GM11168 (cell line): ENCODE data around the gene GRID1.
"Not testable (repeated sequence)": the region's sequence is repeated elsewhere in the genome, so short reads cannot be mapped to it uniquely, and the experiment has no call there.

Experiments used
- in situ Hi-C: fragments of 300-500 bp; cut with MboI; formaldehyde crosslinking; loops from one replicate; pipeline ENCODE4 v1.12.0; 2022; ENCODE audit warnings: low sequenced_read_pairs; ENCODE audit not compliant: unreplicated experiment

GRID1 gene

DNA sequence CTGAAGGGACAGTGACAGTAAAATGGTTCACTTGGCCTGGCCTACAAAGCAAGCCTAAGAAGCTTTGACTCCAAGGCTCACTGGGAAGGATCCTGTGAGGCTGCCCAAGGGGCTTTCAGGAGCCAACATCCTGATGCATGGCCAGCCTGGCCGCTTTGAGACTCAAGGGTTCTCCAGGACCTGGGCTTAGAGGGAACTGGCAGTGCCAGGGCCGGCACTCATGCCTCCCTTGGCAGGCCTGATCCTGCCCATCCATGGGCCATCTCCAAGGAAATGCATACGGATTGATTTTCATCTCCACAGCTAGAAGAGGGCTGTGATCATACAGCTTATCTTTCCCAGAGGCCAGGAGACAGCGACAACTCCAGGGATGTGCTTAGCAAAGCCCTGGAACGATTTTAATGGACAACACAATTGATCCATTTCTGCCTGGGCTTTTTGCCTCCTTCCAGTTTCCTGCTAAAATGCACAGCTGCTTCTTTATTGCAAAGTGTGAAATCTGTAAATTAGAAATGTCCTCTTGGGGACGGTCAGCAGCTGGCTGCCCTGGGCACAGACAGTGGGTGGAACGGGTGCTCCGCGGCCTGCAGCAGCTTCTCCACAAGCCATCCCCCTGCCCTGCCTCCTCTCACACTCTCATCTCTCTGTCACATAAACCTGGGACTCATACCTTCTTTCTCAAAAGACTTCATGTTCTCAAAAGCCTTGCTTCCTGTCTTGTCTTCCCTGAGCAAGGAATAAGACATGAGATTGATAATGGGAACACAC is 288.5 kb downstream of the GRID1 start:
- in situ Hi-C loops: no loop called here

DNA sequence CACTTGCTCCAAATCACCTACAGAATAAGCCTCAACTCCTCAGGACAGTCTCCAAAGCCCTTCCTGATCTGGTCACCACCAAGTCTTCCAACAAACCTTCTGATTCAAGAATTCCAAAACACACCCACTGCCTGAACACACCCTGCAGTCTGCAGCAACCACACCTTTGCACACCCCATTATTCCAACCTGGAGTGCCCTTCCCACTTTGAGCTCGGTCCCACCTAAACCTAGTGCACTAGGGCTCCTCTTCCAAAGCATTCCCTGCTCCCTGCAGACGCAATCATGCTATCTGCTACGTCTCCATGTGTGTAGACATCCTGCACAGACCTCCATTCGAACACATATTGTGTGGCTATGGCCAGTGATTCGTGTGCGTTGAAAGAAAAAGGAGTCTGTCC is 289.3 kb downstream of the GRID1 start:
- in situ Hi-C loops: no loop called here

DNA sequence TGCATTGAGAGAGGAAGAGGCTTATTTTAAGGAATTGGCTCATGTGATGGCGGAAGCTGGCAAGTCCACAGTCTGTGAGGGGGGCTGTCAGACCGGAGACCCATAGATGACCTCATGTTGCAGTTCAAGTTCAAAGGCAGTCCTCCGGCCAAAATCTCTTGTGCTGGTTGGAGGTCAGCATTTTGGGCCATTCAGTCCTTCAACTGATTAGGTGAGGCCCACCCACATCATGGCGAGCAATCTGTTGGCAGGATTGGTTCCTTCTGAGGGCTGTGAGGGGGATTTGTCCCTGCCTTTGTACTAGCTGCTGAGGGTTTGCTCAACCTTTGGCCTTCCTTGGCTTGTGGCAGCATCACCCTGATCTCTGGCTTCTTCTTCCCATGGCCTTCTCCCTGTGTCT is 290.1 kb downstream of the GRID1 start:
- in situ Hi-C loops: not testable (repeated sequence)

DNA sequence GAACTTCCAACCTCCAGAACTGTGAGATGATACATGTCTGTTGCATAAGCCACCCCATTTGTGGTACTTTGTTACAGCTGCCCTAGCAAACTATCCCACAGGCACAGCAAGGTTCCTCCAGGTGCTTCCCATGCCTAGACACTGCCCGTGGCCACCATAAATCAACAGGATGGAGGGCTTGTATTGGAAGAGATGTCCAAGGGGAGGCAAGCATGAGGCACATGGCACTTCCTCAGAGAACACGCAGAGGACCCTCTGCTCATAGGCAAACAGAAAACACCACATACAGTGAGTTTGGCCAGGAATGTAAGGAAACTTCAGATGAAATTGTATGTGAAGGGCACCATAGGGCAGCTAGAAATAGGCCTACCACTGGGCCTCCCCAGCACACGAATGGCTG is 291.1 kb downstream of the GRID1 start:
- in situ Hi-C loops: no loop called here

DNA sequence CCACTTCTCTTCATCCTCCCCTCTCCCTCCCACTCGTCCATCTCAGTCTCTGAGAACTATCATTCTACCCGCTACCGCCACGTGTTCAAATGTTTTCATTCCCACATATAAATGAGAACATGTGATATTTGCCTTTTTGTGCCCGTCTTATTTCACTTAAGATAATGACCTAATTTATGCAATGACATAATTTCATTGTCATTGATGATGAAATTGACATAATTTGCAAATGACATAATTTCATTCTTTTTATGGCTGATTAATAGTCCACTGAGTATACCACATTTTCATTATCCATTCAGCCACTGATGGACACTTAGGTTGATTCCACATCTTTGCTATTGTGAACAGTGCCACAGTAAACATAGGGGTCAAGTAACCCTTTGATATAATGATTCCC is 292.3 kb downstream of the GRID1 start:
- in situ Hi-C loops: no loop called here

DNA sequence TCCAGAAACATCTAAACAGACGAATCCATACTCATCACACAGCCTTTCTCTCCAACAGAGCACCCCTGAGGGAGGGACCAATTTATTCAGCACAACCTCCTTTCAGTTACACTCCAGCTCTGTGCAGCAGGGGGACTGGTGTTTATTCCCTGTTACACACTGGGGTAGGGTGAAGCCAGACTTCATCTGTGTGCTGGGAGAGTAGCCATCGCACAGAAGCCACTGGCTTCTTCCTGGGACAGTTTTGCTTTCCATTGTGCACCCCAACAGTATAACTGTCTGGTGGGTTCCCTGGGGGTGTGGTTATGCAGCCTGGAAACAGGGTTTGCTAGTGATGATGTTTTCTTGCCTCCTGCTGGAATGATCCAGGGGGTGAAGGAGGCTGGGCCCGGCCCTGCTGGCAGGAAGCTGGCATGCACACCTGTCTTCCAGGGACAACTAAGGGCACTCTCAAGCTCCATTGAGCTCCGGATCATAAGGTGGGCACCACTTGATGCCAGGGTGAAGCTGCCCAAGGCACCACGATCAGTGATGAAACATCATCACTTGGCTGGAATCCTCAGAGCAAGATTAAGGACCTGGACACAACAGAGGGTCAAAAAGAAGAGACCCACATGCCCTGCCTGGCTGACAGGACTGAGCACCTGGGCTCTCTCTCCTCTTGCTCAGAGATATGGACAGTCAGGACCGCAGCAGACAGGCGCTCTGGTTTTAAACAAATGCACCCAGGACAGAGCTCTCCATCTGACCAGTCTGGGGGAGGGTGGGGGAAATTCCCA is 293.2 kb downstream of the GRID1 start:
- in situ Hi-C loops: no loop called here

DNA sequence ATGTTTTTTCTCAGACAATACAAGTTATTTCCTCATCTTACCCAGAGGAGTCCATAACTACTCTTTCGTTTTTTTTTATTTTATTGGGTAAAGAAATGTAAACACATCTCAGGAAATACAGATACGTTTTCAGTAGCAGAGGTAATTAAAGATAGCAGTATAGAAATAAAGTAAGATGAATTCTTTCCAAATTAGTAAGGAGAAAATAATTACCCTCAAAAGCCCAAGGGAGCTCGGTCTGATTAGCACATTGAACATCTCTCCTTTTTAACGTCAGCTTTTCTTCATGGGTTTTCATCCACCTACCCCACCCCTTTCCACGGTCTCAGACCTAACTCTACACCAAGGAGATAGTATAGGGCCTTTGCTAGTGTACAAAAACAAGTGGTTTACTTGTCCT is 294.2 kb downstream of the GRID1 start:
- in situ Hi-C loops: no loop called here

DNA sequence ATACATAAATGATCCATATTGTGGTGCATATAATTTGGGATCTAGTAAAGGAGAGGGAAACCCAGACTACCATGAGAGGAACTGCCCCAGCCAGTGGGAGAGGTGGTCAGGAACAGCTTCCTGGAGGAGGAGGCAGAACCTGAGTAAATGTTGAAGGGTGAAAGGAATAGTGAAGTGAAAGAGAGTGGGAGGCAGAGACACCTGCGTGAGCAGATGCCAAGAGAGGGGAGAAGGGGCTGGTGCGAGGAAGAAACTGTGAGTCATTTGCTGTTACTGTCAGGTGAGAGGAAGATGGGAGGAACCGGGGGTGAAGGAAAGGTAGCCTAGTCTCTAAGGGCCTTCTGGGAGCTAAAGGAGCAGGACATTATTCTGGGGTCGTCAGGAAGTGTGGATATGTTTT is 294.8 kb downstream of the GRID1 start:
- in situ Hi-C loops: no loop called here

DNA sequence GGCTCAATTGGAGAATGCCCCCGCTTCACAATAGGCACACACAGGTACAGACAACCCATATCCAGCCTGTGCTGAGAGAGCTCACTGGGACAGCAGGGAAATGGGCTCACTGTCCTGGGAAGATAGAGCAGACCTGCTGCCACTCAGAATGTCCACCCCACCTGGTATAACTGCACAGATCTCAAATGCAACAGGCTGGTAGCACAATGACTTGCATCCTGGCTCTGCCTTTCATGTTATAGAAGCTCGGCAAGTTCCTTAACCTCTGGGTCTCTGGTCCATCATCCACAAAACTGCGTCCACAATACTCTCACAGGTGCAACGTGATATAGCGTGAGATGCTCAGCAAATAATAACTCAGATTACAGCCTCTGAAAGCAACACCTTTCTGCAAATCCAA is 295.4 kb downstream of the GRID1 start:
- in situ Hi-C loops: no loop called here

DNA sequence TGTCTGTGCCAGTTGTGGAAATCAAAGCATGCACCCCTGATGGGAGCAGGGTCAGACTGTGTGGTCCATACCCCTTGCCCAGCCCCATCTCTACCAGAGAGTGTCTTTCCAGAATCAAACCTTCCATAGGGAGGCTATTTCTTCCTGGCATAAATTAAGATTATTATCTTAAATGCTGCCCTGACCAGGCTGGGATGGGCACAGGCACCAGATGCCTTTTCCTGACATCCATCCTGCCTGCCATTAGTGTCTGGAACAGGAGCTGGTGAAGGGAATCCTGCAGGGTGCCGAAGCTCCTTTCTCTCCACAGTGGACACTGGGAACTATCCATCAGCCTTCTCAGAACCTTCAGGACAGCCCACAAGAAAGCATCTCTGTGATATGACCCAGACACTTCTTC is 296.3 kb downstream of the GRID1 start:
- in situ Hi-C loops: no loop called here

DNA sequence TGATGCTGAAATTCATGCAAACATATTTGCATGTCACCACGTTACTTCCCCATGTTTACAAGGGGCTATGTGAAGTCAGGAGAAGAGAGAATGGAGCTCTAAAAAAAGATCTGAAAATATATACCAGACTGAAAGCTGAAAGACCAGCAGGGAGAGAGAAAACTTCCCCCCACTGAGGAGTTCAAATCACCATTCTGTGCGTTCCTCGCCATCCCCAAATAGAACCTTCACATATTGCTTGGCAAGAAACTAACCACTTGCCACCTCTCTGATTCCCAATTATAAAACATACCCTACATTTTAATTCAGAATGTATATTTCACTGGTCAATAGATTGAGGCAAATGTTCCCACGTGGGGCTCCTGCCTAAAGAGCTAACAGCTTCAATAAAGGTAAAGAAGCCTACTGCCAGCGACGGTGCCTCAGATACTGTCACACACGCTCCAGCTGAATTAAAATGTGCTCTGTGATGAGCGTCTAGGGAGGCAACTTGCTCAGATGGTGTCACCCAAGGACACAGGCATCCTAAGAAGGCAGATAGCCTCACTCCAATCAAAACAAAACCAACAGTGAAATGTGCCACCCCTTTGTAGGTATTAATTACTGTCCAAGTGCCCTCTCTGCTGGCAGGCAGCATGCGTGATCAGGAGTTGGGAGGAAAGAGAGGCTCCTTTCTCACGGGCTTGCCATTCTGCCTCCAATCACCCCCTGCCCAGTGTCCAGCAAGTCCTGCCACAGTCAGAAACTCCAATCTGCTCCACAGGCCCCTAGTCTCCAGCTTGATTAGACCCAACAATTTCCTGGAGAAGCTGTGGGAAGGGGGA is 298.2 kb downstream of the GRID1 start:
- in situ Hi-C loops: no loop called here

DNA sequence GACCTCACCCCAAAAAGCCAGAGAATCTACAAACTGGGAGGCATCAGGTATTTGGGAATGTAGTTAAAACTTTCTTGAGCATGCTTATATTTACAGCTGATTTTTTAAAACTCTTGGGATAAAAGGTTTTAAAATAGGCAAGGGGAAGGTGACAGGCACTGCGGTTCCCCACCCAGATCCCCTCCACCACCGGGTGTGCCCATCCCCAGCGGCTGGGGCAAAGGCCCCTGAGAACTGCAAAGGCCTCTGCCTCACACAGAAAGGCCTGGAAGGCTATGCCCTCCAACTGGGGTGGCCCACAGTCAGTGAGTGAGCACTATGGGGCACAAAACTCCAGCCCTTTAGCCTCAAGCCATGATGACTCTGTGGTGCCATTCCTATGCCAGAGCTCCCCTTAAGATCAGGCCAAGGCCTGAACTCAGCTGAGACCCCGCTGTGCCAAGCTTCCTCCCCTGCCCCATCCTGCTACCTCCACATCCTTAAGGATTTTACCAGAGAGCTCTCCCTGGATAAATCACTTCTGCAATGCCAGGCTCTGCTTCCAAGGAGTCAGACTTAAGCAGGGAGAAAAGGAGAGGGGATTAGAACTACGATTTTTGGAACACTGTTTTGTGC is 299.1 kb downstream of the GRID1 start:
- in situ Hi-C loops: no loop called here

DNA sequence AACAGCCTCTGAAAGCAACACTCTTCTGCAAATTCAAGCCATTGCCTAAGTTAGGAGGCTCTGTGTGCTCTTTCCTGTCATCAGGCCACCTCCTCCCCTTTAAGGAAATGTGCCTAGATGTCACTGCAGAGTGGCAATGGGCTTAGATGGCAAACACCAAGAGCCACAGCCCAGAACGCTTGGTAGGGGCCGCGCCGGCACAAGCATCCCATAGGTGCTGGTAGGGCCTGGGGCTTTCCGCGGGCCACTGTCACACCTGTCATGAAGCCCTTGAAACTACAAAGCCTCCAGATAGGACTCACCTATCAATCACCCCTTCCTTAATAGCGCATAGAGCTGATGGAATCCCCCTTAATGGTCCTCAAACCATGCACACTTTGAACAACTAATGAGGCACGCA is 299.9 kb downstream of the GRID1 start:
- in situ Hi-C loops: no loop called here

DNA sequence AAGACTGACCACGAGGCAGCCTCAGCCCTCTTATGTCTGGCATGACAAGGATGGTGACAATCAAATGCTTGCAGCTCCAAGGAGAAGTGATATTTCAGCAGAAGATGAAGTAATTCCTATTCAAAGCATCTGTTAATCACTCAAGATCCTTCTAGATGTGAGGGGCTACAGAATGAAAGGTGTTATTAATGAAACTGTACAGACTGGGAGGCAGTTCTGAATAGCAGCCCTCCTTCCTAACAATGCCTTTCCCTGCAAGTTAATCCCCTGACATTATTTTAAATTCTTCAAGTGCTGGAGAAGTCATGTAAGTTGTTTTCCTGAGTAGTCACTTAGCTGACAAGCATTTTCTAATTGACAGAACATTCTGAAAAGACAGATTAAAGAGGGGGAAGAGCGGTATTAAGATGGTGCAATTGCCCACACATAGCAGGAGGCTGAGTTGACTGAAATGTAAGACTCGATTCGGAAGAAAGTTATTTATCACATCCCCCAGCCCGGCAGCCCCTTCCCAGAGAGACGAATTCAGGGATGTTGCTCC is 300.8 kb downstream of the GRID1 start:
- in situ Hi-C loops: no loop called here

DNA sequence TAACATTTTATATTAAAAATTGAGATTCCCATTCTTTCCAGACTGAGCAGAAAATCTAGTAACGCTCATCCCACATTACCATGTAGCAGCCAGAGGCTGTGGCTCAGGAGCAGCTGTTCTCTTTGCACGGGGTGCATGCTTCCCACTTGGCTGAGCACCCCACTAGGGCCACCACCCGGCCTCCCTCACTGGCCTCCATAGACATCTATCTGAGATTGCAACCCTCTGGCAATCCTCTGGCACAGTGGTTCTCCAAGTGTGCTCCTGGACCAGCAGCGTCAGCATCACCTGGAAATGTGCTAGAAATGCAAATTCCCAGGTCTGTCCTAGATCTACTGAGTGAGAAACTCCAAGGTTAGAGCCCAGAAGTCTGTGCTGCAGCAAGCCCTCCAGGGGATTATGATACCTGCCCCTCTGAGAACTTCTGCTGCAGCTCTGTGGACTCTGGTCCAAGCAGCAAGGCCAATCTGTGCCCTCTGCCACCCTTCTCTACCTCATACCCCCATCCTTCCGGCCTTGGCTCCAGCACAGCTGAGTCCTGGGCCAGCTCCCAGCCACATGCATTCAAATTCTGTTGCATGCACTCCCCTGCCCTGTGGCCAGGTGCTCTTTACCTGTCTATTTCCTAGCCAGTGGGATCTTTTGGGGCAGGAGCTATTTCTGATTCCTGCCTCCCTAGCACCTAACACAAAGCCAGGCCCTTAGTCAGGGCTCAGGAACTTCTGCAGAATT is 301.5 kb downstream of the GRID1 start:
- in situ Hi-C loops: no loop called here

DNA sequence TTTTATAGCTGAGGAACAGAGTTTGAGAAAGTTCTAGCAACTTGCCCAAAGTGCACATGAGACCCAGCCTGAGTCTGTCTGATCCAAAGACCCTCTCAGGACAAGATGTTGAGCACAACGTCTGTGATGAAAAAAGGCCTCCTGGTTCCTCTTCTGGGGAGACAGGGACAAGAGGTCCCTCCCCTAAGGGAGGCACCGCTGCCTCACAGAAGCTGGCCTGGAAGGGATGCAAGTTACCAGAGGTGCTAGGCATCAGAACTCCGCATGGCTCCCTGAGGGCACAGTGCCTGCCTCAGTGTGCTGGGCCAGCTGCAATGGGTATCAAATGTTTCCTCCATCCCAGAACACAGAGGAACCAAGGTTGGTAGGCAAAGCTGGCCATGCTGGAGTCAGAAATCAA is 302.4 kb downstream of the GRID1 start:
- in situ Hi-C loops: no loop called here

DNA sequence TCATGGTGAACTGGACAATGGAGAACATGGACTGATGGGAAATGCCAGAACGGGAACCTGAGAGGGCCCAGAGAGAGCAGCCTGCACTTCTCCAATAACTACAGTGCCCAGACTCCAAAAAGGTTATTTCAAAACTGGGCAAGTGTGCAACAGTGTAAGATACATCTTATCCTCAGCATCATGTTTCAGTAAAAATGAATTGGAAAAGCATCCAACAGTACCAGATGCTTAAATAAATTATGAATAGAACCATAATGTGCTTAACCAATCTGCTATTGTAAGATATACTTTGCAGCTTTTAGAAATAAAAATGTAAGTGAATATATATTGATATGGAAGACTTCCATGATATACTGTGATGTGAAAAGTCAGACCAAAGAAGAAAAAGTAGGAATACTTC is 303.3 kb downstream of the GRID1 start:
- in situ Hi-C loops: no loop called here

DNA sequence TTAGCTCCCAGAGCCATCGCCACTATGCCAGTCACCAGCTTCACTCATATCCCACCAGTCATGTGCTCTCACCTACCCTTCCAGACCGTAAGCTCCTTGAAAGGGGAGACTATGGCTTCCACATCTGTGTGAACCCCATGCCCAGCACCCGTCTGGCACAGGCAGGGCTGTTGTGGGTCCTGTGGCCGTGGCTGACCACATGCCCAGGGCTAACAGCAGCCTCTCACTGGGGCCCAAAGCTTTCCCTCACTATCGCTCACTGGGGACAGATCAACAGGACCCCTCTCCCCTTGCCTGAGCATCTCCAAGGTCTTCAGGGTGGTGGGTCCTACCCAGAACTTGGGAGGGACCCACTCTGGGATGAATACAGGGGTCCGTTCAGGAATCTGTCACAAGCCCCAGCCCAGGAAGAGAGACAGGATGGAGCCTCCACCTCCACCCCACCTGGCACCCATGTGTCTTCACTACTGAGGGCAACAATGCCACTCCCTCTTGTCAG is 303.9 kb downstream of the GRID1 start:
- in situ Hi-C loops: no loop called here

DNA sequence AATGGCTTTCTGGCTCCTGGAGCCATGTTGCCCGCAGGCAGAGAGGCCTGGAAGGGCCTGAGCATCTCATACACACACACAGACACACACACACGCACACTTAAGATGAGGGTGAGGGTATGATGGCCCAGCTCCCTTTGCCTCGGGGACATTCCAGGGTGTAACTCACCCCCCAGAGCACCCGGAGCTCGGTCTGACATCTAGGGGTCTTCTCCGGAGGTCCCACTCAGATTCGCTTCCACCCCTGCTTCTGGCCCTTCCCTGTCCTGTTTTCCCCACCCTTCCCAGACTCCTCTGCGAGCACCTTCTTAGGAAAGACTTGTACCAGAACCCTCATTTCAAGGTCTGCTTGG is 304.4 kb downstream of the GRID1 start:
- in situ Hi-C loops: no loop called here
